CD4-positive, alpha-beta T cell treated with Interleukin-4 for 1 hour (primary cell): ENCODE measurements around the gene DNAI2.
"Not testable (repeated sequence)": the region's sequence is repeated elsewhere in the genome, so short reads cannot be mapped to it uniquely, and the experiment has no call there.

Source experiments
- DNase-seq, 2 donors: peaks; one replicate each; pipeline ENCODE4 v3.0.0-alpha.2; 2020 to 2022

Gene DNAI2

DNA sequence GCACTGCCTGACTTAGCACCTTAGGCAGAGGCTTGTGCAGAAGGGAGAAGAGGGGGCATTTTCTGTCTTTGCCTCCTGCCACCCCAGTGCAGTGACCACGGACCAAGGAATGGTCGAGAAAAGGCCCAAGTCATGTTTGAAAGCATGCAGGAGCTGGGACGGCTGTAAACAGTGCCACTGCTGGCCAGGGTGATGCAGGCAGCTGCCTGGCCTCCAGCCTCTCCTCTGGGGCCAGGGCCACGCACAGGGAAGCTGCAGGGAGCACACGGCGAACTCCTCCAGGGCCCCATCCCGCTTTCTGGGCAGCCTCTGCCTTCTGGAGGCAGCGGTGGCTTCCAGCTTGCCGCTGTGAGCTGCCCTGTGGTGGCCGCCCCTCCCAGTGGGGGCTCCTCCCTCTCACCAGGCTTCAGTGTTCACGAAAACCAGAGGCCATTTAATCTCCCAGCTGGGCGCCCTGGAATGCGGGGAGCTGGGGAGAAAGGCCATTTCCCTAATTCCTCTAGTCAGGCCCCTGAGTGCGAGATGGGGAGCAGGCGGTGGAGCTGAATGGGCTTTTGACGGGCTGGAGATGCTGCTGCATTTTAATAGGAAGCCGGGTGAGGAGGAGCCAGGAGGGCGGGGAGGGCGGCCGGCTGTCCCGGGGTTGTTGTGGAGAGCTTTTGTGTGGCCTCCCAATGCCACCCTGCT, 28.7 kb upstream of the DNAI2 start:
- DNase-seq = no peak

DNA sequence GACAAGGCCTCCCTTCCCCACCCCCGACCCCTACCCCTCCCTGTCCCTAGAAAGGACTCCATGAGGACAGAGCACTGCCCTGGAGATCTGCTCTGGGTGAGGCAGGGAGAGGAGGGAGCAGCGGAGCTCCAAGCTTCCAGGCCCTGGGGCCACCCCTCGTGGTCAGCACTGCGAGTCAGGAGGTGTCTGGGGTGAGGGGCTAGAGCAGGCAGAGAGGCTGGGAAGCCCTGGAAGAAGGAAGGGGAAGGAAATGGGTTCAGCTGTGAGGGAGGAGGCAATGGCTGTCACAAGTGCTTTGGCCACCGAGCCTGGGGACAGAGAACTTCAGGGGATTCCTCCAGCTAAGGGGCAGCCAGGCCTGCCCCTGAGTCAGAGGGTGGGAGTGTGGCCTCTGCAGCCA, 28.2 kb upstream of the DNAI2 start:
- DNase-seq = no peak

DNA sequence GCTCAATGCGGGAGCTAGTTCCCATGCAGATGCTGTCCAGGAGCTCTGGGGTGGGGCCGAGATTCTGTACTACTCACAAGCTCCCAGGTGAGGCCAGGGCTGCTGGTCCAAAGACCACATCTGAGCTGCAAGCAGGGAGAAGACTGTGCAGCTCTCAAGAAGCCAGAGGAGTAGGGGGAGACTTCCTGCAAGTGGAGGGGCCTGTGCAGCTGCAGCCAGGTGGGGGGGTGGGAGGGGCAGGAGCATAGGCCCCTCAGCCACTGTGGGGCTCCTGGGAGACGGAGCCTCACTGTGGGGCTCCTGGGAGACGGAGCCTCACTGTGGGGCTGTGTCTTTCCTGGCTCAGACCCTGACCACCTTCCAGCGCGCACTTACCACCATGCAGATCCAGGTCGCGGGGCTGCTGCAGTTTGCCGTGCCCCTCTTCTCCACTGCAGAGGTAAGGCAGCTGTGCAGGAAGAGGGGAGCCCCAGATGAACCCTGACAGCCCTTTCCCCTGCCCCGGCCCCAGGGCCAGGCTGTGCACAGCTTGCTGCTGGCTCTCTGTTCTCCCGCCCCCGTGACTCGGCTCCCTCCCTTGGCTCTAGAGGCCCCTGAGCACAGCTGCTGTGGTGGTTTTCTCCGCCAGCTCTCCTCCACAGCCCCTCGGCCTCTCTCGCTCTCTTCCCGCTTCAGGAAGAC, 24.3 kb upstream of the DNAI2 start:
- no peak for DNase-seq

DNA sequence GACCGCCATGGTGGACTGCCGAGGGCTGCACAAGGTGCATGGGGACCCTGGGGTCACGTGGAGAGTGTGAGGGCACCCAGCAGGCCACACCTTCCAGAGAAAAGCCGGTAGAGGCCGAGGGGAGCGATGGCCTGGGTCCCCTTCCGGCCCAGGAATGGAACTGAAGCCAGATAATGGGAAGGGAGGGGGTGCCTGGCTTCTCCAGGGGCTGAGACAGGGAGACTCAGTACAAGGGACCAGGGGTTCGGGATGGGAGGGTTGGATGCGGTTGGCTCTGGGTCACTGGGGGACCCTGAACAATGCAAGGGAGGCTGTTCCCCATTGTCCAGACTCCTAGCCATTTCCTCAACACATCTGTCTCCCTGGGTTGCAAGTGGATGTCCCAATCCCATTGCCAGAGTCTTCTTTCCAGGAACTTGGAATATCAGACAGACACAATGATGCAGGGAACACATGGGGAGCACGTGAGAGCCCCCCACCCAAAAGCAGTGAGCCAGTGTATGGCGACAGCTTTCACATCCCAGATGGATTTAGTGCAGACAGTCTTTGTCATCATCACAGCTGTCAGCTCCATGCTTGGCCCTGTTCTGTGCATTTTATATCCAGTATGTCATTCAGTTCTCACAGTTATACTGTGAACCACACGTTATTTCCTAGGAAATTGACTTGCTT, 23.6 kb upstream of the DNAI2 start:
- no peak for DNase-seq

DNA sequence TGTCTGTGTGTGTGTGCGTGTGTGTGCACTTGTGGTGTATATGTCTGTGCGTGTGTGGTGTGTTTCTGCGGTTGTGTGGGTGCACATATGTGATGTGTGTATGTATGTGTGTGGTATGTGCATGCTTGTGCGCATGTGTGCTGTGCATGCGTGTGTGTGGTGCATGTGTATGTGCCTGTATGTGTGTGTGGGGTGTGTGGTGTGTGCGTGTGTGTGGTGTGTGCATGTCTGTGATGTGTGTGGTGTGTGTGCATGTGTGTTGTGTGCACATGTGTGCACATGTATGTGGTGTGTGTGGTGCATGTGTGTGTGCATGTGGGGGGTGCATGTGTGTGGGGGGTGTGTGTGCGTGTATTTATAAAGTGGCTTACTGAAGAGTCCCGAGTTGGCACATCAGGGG, 23.0 kb upstream of the DNAI2 start:
- no peak for DNase-seq

DNA sequence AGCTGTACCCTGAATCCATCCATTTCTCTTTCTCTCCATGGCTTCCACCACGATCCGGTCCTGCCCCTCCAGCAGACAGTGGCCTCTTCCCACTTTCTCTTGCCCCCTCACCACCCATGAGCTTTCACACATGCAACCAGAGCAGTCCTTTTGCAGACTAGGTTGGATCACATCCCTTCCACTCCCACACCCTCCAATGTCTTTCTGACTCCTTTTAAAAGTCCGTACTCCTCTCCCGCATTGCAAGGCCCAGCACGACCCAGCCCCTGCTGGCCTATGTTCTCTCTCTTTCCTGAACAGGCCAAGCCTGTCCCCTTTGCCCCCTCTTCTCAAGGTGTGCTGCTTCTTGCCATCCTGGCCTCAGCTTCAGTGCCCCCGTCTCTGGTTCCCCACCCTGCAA, 22.5 kb upstream of the DNAI2 start:
- no peak for DNase-seq

DNA sequence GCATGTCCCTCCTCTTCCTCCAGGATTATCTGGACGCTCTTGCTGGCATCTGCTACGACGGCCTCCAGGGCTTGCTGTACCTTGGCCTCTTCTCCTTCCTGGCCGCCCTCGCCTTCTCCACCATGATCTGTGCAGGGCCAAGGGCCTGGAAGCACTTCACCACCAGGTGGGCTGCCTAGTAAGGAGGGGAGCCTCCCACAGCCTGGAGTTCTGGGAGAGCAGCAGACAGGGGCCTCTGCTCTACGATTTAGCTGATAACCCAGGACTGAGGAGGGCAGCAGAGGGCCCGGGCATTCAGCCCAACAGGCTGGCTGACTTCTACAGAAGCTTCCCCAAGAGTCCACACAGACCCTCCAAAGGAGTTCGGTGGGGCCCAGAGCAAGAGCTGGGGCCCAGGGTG, 21.8 kb upstream of the DNAI2 start:
- DNase-seq = no peak

DNA sequence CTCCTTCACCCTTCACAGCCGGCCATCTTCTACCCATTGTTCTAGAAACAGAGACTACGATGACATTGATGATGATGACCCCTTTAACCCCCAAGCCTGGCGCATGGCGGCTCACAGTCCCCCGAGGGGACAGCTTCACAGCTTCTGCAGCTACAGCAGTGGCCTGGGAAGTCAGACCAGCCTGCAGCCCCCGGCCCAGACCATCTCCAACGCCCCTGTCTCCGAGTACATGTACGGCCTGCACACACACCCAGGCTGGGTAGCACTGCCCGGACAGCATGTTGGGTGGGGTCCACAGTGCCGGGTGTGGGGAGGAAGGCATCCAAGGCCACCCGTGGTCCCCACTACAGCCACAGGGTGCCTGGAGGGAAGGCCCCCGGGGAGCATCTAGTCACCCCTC, 21.0 kb upstream of the DNAI2 start:
- no peak for DNase-seq

DNA sequence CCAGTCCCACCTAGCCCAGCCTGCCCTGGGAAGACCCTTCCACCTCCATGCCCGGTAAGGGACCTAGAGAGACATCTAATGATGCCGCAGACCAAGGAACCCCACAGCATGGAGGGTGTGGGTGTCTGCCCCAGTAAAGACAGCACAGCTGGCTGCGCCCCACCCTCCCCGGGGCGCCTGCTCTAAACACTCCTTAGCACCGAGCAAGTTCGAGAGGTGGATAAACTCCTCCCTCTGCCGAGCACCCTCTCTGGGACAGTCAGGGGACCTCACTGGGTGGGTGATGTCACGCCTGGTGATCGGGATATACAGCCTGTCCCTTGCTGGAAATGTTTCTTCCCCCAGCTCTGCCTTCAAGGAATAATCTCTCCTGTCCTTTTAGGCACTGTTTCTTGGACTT, 16.7 kb upstream of the DNAI2 start:
- DNase-seq = no peak

DNA sequence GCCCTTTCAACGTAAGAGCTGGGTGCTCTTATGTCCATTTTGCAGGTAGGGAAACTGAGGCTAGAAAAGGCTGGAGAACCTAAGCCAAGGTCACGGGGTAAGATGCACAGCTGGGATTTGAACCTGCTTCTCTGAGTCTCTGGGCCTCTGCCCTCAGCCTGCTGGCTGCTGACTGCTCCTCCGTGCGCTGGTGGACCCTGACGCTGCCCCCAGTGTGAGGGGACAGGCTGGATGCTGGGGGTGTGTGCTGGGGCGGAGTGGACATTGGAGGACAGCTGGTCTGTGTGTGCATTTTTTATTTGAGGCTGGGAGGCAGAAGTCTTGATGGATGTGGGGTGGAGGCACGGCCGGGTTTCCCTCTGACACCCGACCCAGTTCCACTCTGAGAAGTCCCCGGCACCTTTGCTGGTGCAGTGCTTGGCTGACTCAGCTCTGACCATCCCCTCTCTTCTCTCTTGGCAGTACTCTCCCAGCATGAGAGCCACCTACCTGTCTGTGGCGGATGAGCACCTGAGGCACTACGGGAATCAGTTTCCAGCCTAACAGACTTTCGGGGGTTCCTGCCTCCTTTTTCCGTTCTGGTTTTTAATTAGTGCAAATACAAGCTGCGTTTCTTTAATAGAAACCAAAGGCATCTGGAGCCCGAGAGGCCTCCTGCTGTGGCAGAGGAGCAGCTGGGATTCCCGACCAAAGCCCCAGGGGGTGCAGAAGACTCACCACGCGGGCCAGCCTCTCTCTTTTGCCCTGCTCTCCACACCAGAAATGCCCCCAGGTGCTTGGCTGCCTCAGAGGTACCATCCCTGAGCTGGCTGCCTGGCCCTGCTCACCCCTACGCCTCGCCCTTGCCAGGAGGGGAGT, 14.1 kb upstream of the DNAI2 start:
- no peak for DNase-seq

DNA sequence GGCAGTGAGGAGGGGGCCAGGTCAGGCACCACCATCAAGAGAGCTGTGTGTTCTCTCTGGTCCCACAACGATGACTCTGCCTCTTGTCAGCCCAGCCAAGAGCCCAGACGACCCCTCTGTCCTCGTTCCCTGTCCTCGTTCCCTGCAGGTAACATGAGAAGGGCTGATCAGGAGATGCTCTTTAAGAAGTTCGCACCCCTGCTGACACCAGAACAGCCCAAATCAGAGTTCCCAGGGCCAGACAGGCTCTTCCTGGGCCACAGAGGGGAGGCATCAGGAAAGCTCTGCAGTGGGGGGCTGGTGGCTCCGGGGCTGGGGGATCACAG, 13.5 kb upstream of the DNAI2 start:
- DNase-seq = no peak

DNA sequence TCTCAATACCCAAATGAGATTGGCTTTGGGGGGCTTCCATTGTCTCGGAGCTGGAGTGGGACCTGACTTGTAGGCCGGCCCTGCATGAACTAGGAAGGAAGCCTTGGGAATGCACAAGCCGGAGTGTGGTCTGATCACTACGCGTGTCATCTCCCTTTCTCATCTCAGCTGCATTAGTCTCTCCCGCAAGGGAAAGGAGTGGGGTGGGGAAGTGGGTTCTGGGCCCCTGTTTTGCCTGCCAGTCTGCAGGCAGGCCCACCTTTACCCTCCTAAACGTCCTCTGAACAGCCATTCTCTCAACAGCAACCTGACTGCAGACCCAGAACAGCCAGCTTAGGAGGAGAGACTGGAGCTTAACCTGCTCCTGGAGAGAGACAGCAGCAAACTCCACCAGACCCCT, 11.4 kb upstream of the DNAI2 start:
- no peak for DNase-seq

DNA sequence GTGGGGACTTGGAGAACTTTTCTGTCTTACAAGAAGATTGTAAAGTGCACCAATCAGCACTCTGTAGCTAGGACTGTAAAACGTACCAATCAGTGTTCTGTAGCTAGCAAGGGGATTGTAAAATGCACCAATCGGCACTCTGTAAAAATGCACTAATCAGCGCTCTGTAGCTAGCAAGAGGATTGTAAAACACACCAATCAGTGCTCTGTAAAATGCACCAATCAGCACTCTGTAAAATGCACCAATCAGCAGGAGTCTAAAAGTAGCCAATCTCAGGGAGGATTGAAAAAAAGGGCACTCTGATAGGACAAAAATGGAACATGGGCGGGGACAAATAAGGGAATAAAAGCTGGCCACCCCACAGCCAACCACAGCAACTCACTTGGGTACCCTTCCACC, 7.0 kb upstream of the DNAI2 start:
- not testable (repeated sequence) for DNase-seq

DNA sequence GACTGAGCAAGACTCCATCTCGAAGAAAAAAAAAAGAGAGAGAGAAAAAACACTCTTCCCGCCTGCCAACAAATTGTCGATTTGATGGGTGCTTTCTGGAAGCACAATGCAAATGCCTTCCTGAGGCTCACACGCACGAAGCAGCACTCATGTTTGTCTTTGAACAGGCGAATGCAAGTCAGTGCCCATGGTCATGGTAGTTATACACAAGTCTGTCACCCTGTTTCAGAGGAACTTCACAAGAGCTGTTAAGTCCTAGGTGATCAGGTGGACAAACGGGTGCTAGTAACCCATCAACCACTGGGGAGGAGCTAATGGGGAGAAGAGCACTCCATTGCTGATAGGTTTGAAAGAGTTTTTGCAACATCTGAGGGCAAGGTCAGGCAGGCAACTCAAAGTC, 6.5 kb upstream of the DNAI2 start:
- no peak for DNase-seq

DNA sequence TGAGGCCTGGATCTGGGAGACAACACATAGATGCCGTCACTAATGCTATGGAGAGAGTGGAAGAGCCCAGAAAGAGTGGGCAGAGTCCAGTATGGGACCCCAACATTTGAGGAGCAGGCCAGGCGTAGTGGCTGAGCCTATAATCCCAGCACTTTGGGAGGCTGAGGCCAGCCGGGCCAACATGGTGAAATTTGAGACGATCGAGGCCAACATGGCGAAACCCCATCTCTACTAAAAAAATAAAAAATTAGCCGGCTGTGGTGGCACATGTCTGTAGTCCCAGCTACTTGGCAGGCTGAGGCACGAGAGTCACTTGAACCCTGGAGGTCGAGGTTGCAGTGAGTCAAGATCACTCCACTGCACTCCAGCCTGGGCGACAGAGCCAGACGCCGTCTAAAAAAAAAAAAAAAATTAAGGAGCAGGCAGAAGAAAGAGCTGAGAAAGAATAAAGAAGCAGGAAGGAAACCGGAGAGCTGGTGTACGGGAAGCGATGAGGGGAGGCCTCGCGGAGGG, 6.0 kb upstream of the DNAI2 start:
- DNase-seq = no peak

DNA sequence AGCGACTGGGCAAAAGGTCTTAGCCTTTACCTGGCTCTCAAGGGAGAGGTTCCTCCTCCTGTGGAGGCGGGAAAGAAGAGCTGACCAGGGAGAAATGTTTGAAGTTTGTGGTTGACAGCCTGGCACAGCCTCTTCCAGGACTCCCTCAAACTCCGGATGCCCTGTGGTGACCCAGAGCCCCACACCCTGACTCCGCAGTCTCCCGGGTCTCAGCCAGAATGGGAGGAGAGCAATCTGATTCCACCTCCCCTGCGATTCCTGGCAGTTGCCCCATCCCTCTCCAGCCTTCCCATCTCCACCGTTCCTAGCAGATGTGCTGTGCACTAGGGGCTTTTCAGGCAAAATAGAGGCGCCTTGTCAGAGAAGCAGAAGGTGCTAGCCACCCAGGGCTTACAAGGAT, 5.5 kb upstream of the DNAI2 start:
- DNase-seq = no peak

DNA sequence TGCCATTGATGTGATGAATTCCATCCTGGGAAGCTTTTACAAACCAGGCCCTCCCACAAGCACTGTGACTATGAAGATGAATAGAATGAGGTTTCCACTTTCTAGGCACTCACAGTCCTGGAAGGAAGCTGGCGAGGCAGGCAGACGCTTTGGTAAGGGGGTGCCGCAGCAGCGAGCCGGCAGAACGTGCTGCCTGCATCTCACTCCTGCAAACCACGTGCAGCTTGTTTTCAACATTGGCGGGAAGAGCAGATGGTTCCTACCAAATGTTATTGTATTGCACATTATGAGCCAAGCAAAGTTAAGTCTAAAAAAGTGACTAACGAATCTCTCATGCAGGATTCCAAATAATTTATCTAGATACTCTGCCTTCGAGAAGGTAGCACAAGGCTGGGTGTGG, 3.7 kb upstream of the DNAI2 start:
- no peak for DNase-seq

DNA sequence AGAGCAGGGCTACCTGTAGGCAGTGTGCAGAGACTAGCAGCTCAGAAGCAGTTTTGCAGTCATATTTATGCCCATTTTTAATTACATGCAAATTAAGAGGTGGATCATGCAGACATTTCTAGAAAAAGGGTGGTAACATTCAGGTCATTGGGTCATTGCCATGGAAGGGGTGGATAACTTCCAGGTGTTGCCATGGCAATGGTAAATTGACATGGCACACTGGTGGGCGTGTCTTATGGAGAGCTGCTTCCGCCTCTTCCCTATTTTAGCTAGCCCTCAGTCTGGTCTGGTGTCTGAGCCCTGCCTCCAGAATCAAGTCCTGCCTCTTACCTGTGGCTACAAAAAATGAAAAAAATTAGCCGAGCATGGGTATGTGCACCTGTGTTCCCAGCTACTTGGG, 2.8 kb upstream of the DNAI2 start:
- DNase-seq = peak in 1 of 2 donors; percentile 33

DNA sequence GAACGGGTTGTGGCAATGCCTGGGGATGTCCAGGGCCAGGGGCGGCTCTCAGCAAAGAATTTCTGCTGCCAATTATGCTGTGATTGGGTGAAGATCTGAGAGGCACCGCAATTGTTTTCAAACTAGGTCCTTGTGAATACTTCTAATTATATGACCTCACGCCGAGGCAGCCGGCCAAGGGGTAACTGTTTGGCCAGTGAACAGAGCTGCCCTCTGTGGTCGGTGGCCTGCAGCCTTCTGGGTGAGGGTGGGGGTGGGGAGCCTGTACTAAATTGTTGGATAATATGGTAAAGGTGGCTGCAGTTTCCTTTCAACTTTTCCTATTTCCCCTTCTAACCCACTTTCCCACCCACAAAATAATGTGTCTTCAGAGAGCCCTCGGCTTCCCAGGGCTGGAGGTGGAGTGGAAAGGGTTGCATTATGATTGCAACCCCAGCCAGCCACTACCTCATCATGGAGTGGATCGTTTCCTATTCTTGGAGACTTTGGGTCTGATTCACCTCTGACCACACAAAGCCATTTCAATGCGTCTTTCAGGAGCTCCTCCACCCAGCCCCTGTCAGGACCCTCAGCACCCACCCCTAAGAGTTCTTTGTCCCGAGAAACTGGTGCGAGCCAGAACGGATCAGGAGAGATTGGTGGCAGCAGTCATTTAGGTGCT, 2.0 kb upstream of the DNAI2 start:
- no peak for DNase-seq

DNA sequence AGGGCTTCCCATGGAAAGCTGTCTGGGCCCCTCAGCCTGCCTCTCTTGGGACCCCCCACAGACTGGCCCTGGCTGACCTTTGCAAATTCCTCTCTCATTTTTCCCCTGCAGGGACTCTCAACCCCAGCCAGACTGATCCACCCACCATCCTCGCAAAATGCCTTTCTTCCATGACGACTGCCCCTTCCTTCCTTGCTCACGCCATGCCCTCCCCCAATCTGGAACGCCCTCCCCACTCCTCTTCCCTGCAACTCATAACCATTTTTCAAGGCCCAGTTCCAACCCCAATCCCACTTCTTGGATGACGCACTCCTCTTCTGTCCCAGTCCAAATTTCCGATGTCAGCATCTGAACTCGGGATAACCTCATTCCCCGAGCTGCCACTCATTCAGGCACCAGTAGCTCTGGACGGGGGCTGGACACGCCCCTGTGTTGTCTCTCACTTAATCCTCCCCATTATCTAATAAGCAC, 1.3 kb upstream of the DNAI2 start:
- DNase-seq = no peak

DNA sequence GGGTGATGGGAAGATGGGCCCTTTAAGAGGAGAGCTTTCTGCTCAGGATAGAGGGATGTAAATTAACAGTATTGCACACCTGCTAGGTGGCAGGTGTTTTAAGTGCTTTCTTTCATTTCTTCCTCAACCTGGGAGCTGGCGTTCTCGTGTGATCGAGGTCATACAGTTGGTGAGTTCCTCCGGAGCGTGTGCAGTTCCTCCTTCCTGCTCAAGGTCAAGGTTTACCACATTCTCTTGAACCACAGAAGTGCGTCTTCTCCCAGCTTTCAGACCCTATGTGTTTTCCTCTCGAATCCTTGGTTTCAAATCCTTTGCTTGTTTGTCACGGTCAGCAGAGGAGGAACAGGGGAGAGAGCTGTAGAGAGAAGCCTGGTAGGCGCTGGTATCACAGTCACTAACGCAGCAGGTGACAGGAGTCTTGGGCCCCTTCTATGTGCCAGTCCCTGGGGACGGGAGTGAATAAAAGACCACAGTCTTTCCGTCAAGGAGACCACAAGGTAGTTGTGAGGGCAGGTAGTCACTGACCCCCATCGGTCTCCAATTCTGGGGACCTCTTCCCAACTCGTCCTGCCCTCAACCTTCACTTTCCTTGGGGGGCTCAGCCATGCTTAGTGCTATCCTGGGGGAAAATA, 791 bp downstream of the DNAI2 start:
- peak; percentile 20 to 28 for DNase-seq

DNA sequence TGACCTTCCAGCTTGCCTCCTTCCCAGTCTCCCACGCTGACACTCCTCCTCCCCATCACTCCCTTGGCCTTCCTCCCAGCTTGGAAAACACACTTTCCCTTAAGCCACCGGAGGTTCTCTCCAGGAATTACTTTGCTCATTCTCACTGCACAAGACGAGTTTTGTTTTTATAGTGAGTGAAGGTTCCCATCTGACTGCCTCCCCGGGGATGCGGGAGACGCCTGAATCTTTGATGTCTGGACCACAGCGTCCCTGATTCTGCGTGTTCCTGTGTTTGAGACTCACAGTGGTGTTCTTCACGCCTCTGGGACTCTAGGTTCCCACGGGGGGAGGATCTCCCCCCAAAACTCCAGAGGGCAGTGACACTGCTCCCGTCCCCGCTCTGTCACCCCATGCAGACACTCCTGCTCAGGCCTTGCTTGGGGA, 2.0 kb downstream of the DNAI2 start:
- no peak for DNase-seq
